Esophagus squamous epithelium (tissue), 5 donors: ENCODE data around the gene BRI3BP. TPM values are rescaled to one million over a fixed set of nuclear protein-coding genes. Genes with fewer than 3 reads are reported as not detected.

ENCODE experiments used
- DNase-seq: peaks from one replicate; lab custom pipeline; 2025; lab: John Stamatoyannopoulos, UW
- H3K27ac ChIP-seq, 4 donors: fragments of 200-600 bp; sonication (generic); one replicate each; pipeline ENCODE4 v1.5.1; 2016 to 2019; ENCODE audit warnings: mild to moderate bottlenecking in 1 of 4
- H3K27me3 ChIP-seq, 4 donors: fragments of 200-600 bp; sonication (generic); 1 replicate in 3 of 4; 2 replicates in 1 of 4; pipeline versions ENCODE4 v1.5.1 to v1.6.0; 2017 to 2021; ENCODE audit warnings: antibody characterized with exemption in 1 of 4
- H3K36me3 ChIP-seq, 3 donors: fragments of 200-600 bp; sonication (generic); one replicate each; pipeline ENCODE4 v1.5.1; 2016 to 2019
- H3K4me1 ChIP-seq, 3 donors: fragments of 200-600 bp; sonication (generic); one replicate each; pipeline ENCODE4 v1.5.1; 2017 to 2019
- H3K4me3 ChIP-seq, 4 donors: fragments of 200-600 bp; sonication (generic); 1 replicate in 3 of 4; 2 replicates in 1 of 4; pipeline ENCODE4 v1.5.1; 2016 to 2019; ENCODE audit warnings: mild to moderate bottlenecking in 2 of 4, moderate library complexity in 1 of 4
- H3K9me3 ChIP-seq, 3 donors: fragments of 200-600 bp; sonication (generic); one replicate each; pipeline ENCODE4 v1.5.1; 2016 to 2019
- POLR2A ChIP-seq, 4 donors: fragments of 450-650 bp; IDR thresholded peaks; one replicate each; pipeline ENCODE4 v1.6.1; 2017; ENCODE audit warnings: antibody characterized with exemption in 4 of 4, mild to moderate bottlenecking in 4 of 4, moderate library complexity in 3 of 4
- WGBS, 2 donors: methylation state at CpG; one replicate each; pipeline ENCODE4 v1.1.5; 2018; 5-methylcytosine and 5-hydroxymethylcytosine counted together
- intact Hi-C: fragments of 100-400 bp; cut with DNase I; formaldehyde crosslinking; loops from one replicate; pipeline ENCODE4 v1.15.0; 2022
- total RNA-seq, 4 donors: library from RNA; depleted of rRNA; stranded (reverse); fragments of >200 nt; gene quantifications; one replicate each; pipeline ENCODE4 v1.1.0, GENCODE V29; 2016
- TF ChIP-seq, protein P1 (sequence below), 6 experiments: fragments of 450-650 bp in 4 of 6; fragments of 200-600 bp in 2 of 6; sonication (generic) in 2 of 6; IDR thresholded peaks; one replicate each; pipeline ENCODE4 v1.5.1; 2016 to 2019; ENCODE audit warnings: antibody characterized with exemption in 6 of 6, mild to moderate bottlenecking in 4 of 6, moderate library complexity in 4 of 6
- donor health status: DM: yes; HTN: yes; CAD: no.

BRI3BP gene
- total RNA-seq, 4 donors from 2014 or later = 9.7 to 23.4 (median 14.9) TPM

DNA sequence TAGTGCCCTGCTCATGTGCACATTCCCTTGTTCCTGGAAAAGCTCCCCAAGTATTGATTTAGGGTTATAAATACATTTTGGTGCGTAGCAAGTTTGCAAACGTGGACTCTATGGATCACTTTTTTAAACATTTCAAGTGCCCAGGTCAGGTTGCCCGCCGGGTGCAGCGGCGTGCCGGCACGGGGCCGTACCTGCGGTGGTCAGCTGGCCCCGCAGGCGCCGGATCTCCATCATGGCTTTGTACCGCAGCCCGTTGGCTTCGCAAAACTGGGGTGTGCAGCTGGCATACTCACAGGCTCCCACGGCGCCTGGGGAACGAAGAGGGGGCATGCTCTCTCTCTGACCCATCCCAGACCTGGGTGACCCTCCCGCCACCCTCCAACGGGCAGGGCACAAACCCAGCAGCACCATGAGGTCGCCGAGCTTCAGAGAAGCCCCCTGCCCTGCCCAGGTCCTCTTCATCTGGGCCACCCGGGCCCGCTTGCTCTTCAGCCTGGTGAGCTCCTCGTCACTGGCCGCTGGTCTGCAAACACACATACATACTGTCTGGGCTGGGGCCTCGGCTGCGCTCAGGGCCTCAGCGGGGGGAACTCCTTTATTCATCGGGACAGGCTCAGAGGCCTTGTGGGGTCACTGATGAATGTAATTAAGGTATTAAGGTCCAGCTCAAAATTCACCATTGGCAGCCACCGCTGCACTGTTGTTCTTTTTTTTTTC is 39.6 kb upstream of the BRI3BP start:
- Histone ChIP-seq H3K9me3 (no peaks in the 10 kb centered on the region), H3K4me1 (no peaks in the 10 kb centered on the region), H3K27ac (no peak overlapping the region), H3K4me3 (no peak overlapping the region), H3K27me3 (no peaks in the 10 kb centered on the region), H3K36me3 (peaks cover 28 to 100% (median 40%) of the 10 kb centered on the region in 3 donors)
- no peak for TF ChIP-seq POLR2A (IDR thresholded peaks at IDR 0.05)
- TF ChIP-seq, protein P1, sequence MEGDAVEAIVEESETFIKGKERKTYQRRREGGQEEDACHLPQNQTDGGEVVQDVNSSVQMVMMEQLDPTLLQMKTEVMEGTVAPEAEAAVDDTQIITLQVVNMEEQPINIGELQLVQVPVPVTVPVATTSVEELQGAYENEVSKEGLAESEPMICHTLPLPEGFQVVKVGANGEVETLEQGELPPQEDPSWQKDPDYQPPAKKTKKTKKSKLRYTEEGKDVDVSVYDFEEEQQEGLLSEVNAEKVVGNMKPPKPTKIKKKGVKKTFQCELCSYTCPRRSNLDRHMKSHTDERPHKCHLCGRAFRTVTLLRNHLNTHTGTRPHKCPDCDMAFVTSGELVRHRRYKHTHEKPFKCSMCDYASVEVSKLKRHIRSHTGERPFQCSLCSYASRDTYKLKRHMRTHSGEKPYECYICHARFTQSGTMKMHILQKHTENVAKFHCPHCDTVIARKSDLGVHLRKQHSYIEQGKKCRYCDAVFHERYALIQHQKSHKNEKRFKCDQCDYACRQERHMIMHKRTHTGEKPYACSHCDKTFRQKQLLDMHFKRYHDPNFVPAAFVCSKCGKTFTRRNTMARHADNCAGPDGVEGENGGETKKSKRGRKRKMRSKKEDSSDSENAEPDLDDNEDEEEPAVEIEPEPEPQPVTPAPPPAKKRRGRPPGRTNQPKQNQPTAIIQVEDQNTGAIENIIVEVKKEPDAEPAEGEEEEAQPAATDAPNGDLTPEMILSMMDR (IDR thresholded peaks at IDR 0.05) = no peak
- intact Hi-C loops = no loop called here
- 88 to 95% methylated on average over 5 to 18 of the region's 32 CpGs for WGBS, 2 donors
- DNase-seq = no peak

DNA sequence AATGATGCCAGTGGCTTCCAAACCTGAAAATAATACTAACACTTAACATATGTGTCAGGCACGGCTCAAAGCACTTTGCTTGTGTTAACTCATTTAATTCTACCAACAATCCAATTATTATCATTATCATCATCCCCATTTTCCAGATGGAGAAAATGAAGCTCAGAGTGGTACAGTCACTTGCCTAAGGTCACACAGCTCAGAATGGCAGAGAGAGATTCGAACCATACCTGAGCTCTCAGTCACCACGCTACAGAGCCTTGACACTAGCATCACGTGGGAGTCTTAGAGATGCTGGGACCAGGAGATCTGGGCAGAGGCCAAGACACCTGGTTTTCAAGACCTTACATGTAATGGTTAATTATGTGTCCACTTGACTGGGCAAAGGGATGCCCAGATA is 38.7 kb upstream of the BRI3BP start:
- DNase-seq = no peak
- intact Hi-C loops = no loop called here
- no peaks in the 10 kb centered on the region for H3K27me3 ChIP-seq
- no peaks in the 10 kb centered on the region for H3K4me1 ChIP-seq
- TF ChIP-seq, protein P1 (IDR thresholded peaks at IDR 0.05) = no peak
- TF ChIP-seq POLR2A (IDR thresholded peaks at IDR 0.05) = no peak
- 97 to 100% methylated on average over 3 to 4 of the region's 4 CpGs for WGBS, 2 donors
- no peak overlapping the region for H3K27ac ChIP-seq
- H3K36me3 ChIP-seq = peaks cover 26 to 100% (median 41%) of the 10 kb centered on the region in 3 donors
- H3K4me3 ChIP-seq = no peak overlapping the region
- no peaks in the 10 kb centered on the region for H3K9me3 ChIP-seq

DNA sequence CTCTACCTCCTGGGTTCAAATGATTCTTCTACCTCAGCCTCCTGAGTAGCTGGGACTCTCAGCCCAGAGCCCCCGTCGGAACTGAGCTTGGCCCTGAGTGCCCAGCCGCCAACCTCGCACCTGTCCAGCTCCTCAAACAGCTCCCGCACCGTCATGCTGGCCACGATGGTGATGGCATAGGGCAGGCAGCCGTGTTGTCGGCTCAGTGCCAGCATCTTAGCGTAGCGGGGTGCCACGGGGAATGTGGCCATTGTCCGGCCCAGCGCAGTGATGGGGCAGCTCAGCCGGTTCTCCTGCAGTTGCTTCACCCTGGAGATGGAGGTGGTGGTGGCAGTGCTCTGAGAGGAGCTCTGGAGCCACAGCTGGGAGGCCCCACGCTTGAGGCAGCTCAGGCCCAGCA is 36.9 kb upstream of the BRI3BP start:
- DNase-seq = no peak
- Histone ChIP-seq H3K27ac (no peak overlapping the region), H3K4me1 (no peaks in the 10 kb centered on the region), H3K4me3 (no peak overlapping the region), H3K27me3 (no peaks in the 10 kb centered on the region), H3K9me3 (no peaks in the 10 kb centered on the region), H3K36me3 (peaks cover 22 to 100% (median 35%) of the 10 kb centered on the region in 3 donors)
- intact Hi-C loops = no loop called here
- TF ChIP-seq, protein P1 (IDR thresholded peaks at IDR 0.05) = no peak
- no peak for TF ChIP-seq POLR2A (IDR thresholded peaks at IDR 0.05)
- WGBS, 2 donors = 89 to 94% methylated on average over 5 to 6 of the region's 16 CpGs

DNA sequence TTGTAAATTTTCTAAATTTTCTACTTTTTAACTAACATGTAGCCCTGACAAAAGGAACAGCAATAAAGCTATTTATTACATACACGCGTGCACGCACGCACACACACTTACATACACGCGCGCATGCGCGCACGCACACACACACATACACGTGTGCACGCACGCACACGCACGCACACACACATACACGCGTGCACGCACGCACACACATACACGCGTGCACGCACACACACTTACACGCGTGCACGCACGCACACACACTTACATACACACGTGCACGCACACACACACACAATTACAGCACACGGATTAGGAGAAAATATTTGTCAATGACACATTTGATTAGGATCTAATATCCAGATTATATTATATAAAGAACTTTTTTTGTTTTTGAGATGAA is 32.4 kb upstream of the BRI3BP start:
- 79 to 84% methylated on average over 28 to 29 of the region's 29 CpGs for WGBS, 2 donors
- TF ChIP-seq, protein P1 (IDR thresholded peaks at IDR 0.05) = no peak
- TF ChIP-seq POLR2A (IDR thresholded peaks at IDR 0.05) = no peak
- DNase-seq = no peak
- intact Hi-C loops = no loop called here
- Histone ChIP-seq H3K36me3 (peaks cover 30 to 100% (median 35%) of the 10 kb centered on the region in 3 donors), H3K27me3 (no peaks in the 10 kb centered on the region), H3K4me1 (no peaks in the 10 kb centered on the region), H3K9me3 (no peaks in the 10 kb centered on the region), H3K4me3 (no peak overlapping the region), H3K27ac (no peak overlapping the region)

DNA sequence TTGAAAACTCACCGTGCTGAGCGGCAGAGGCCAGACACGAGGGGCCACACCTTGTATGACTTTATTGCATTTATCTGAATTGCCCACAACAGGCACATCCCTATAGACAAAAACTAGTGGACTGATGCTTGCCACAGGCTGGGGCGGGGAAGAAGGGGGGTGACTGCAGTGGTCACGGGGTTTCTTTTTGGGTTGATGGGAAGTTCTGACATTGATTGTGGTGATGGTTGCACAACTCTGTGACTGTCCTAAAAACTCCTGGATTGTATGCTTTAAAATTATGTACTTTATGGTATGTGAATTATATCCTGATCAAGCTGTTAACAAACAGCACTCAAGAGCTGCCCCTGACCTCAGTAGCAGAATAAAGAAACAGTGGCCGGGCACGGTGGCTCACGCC is 30.2 kb upstream of the BRI3BP start:
- Histone ChIP-seq H3K9me3 (no peaks in the 10 kb centered on the region), H3K4me1 (no peaks in the 10 kb centered on the region), H3K36me3 (peaks cover 31 to 100% (median 39%) of the 10 kb centered on the region in 3 donors), H3K4me3 (no peak overlapping the region), H3K27ac (no peak overlapping the region), H3K27me3 (no peaks in the 10 kb centered on the region)
- intact Hi-C loops = no loop called here
- WGBS, 2 donors = 80 to 91% methylated on average over 1 to 8 of the region's 8 CpGs
- TF ChIP-seq, protein P1 (IDR thresholded peaks at IDR 0.05) = no peak
- TF ChIP-seq POLR2A (IDR thresholded peaks at IDR 0.05) = no peak
- DNase-seq = no peak
